SIG-M5 treated with dmso at 0.1 percent for 504 hours (cell line): ENCODE measurements around the gene CST6.
"Not testable (repeated sequence)": the region's sequence is repeated elsewhere in the genome, so short reads cannot be mapped to it uniquely, and the experiment has no call there.

Experiments
- DNase-seq: peaks from one replicate; lab custom pipeline; 2025; ENCODE audit not compliant: unreplicated experiment; lab: John Stamatoyannopoulos, UW

Gene CST6

DNA sequence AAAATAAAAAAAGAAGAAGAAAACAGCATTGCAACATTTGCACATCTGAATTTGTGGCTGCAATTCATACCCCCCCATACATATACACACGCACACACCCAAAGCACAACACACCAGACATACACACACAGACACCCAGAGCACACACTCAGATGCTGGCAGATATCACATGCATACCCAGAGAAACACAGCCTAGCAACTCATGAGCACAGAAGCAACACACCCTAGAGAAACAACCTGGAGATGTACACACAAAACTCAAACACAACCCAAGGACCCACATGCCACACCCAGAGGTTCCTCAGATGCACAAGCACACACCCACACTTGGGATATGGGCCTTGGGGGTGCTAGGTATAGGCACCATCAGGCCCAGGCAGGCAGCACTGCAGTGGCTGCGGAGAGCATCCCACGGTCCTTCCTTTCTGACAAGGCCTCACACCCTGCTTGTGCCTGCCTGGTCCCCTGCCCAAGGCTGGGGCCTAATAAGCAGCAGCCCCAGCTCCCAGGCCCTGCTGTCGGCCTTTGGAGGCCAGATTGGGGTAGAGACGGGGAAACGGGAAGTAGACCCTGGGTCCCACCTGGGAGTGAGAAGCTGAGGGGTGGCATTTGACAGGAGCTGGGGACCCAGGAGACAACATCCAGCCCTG is 3.1 kb downstream of the CST6 start:
- no peak for DNase-seq

DNA sequence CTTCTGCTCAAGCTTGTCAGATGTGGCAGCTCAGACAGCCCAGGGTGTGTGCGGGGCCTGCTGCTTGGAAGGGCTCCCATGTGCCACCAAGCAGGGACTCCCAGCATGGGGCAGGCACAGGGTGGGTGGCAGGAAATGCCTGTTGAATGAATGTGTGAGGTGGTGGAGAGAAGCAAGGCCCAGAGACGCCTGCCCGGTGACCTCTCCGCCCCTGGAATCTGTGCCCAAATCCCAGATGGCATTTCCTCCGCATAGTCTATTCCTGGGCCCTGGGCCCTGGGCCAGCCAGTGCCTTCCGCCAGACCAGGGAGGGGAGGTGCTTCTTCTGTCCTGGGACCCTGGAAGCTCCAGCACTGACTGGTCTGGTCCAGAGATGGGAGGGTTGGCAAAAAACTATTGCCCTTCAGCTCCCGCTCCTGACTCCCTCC is 3.7 kb downstream of the CST6 start:
- DNase-seq: no peak

DNA sequence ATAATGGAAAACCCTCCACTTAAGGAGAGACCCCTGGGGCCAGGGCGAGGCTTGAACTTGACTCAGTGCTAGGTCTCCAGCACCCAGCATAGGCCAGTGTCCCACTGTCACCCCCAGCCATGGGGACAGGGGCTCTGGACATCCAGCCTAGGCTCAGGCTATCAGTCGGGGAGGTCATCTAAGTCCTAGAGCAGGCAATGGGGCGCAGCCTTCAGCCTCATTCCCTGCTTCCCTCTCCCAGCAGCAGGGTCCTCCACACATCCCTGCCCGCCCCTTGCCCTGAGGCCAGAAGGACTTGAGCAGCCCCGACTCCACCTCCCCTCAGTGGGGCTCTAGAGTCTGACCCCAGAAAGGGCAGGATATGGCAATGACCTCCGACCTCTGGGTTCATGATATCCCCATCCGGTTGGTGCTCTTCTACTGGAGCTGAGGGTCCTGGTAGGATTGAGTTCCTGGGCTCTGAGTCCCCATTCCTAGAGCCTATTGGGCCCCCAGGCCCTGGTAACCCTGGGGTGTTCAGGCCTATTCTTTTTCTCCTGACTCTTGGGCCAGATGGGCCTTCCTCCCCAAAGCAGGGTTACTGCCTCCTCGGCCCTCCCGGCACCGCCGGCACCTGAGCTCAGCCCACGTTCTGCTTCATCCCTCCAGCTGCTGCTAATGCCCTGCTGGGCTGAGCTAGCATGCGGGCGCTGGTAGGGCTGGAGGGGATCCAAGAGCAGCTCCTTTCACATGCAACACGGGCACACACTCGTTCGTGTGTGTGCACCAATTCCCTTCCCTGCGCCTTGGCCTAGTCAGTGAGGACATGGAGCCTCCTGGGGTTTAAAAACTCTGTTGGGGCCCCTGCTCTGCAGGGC is 4.4 kb downstream of the CST6 start:
- no peak for DNase-seq

GRCh38 chr11:66016793-66017177 is 5.0 kb downstream of the CST6 start:
- no peak for DNase-seq

DNA sequence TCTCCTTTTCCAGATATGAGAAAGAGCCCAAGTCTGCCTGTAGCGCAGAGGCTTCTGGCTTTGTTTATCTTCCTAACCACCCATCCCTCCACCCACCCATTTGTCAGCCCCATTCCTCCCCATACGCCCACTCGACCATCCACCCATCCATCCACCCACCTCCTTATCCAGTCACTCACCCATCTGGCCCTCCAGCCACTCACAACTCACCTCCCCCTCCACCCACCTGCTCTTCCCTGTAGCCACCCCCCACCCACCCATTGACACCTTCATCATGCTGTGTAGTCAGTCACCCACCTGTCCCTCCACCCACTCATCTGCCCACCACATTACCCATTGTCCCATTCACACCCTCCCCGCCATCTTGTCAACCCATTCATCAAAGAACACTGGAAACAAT is 5.5 kb downstream of the CST6 start:
- no peak for DNase-seq

DNA sequence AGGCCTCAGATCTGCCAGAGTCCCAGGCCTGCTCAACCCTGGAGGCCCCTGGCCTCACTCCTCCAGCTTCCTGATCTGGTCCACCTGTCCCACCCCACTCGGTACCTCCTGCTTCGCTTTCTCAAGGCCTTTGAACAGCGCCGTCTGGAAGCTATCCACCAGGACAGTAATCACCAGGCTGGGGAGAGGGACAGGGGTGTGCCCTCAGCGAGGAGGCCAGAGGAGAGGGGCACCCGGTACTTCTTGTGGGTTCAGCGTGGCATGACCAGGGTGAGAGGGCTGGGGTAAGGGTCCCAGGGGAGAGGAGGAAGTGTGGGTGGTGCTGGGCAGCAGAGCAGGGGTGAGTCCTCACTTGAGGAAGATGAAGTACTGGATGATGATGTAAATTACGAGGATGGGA is 8.4 kb downstream of the CST6 start:
- no peak for DNase-seq

GRCh38 chr11:66020618-66021357 is 9.0 kb downstream of the CST6 start:
- peak; percentile 30 for DNase-seq

GRCh38 chr11:66022401-66023185 is 10.8 kb downstream of the CST6 start:
- DNase-seq: peak; percentile 48

DNA sequence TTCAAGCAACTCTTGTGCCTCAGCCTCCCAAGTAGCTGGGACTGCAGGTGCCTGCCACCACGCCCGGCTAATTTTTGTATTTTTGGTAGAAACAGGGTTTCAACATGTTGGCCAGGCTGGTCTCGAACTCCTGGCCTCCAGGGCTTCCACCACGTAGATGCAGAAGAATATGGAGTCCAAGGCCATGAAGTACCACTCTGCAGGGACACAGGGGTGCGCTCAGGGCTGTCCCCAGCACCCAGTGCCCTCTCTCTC is 11.3 kb downstream of the CST6 start:
- DNase-seq: not testable (repeated sequence)

DNA sequence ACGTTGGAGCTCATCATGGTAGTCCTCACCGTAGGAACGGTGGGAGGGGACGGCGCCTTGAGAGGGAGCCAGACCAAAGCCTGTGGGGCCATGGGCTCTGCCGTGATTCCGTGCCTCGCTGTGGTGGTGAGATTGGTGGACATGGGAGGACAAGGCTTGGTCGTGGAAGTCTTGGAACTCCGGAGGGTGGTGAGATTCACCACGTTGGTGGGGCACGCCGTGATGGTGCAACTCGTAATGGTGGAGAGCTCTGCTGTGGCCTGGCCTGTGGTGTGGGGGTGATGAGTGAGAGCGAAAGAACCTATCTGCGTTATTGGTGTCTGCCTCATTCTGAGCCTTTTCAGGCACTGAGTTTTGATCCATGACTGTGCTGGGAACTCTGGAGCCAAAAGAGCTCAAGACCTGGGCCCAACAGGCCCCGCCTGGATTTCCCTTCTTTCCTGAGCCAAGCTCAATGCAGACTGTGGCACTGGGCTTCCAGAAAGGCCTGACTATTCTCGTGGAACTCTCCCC is 14.3 kb downstream of the CST6 start, which contains the start of gene CATSPER1:
TSS of gene CATSPER1 (minus strand) at position 463 of the 513 bp plus-strand sequence. CDS start at position 363, 100 bp downstream.
- no peak for DNase-seq

GRCh38 chr11:66032957-66033735 is 21.3 kb downstream of the CST6 start:
- DNase-seq: no peak

- no peak for DNase-seq
These were observed 24.0 kb downstream of the CST6 start for GRCh38 chr11:66035653-66036333.

GRCh38 chr11:66036334-66036710 is 24.5 kb downstream of the CST6 start:
- DNase-seq: no peak

- no peak for DNase-seq
These were observed 25.5 kb downstream of the CST6 start for GRCh38 chr11:66037327-66037726.

DNA sequence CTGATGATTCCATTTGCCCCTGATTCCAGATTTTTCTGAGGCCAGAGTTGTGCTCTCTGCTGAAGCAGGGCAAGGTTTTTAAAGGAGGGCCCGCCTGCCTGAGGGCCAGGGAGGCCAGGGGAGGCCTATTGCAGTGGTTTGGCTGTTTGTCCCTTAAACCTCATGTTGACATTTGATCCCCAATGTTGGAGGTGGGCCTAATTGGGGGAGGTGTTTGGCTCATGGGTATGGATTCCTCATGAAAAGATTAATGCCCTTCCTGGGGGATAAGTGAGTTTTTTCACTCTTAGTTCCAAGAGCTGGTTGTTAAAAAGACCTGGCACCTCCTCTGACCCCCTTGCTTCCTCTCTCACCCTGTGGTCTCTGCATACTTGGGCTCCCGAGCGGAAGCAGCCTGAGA is 28.0 kb downstream of the CST6 start:
- DNase-seq: no peak

DNA sequence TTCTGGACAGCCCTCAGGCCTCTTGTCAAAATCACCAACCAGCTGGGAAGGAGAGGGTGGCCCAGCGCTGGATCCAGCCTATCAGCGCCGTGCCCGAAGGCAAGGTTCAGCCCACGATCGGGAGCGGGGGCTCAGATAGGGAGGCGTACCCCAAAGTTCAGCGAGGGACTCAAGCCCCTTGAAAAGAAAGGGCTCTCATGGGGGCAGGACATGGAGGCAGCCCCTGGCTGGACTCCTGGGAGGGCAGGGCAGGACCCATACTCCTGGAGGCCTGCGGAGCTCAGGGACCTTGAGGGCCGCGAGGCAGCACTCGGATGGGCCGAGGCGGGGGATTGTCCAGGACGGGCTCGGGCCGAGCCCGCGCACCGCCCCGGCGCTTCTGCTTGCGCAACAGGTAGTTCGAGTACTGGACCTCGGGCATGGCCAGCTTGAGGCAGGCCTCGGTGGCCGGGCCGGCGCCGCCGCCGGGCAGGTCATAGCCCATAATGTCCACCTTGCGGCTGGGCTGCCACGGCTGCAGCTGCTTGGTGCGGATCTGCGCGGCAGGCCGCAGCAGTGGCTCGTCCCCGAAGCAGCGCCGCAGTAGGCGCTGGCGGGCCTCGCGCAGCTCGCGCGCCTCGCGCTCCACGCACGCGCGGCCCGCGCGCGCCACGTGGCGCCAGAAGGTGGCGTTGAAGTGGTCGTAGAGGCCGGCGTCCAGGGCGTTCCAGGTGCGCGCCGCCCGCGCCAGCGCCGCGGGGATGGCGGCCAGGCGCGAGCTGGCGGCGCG is 30.6 kb downstream of the CST6 start:
- no peak for DNase-seq

- DNase-seq: no peak
These were observed 31.4 kb downstream of the CST6 start for GRCh38 chr11:66042996-66043906.

- DNase-seq: no peak
These were observed 32.9 kb downstream of the CST6 start for GRCh38 chr11:66044757-66045156.
